Measurements from ENCODE around the gene TMEM59L.

Gene TMEM59L

DNA sequence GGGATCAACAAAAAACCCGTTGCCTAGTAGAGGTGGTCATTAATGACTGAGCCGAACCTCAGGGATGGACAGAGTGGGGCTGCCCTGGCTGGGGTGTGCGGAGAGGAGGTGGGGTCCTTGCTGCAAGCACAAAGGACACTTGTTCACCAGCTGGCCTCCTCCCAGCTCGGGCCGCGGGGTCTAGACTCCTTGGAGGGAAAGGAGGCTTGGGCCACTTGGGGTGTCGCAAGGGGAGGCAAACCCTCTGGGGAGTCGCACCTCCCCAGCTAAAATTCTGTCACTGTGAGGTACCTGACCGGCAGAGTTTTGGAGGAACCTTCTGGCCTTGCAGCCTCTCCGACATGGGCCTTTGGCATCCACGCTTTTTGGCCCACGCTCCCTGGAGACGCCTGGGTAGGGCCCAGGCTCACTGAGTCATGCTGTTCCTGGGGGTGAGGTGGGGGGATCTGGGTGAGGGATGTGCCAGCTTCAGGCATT is 32.4 kb downstream of the TMEM59L start:
- H3K27ac ChIP-seq (ENCODE audit: extremely low read depth, low read depth, low read length): no peak overlapping the region
- H3K4me3 ChIP-seq (ENCODE audit: low read depth, low read length): no peak overlapping the region
- no peaks in the 10 kb centered on the region for H3K9me3 ChIP-seq (ENCODE audit: control insufficient read depth, insufficient read depth, low read depth, low read length)
- no peaks in the 10 kb centered on the region for H3K4me1 ChIP-seq (ENCODE audit: control insufficient read depth, insufficient read depth, low read length)
- POLR2A ChIA-PET: interaction anchor here (0.6 kb wide), 1 partner anchor 17 kb away, joined by 3 read pairs; no protein-coding TSS in a partner anchor
- no peaks in the 10 kb centered on the region; a peak in 1 of 3 replicates for H3K36me3 ChIP-seq (ENCODE audit: control insufficient read depth in 2 of 2, insufficient read depth in 1 of 2, low read length in 2 of 2)
- TF ChIP-seq, protein P1, sequence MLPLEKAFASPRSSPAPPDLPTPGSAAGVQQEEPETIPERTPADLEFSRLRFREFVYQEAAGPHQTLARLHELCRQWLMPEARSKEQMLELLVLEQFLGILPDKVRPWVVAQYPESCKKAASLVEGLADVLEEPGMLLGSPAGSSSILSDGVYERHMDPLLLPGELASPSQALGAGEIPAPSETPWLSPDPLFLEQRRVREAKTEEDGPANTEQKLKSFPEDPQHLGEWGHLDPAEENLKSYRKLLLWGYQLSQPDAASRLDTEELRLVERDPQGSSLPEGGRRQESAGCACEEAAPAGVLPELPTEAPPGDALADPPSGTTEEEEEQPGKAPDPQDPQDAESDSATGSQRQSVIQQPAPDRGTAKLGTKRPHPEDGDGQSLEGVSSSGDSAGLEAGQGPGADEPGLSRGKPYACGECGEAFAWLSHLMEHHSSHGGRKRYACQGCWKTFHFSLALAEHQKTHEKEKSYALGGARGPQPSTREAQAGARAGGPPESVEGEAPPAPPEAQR (tag by site-specific recombination; IDR thresholded peaks at IDR 0.05): no peak
- peak; percentile 94 for TF ChIP-seq ZNF341 (tag by site-specific recombination; IDR thresholded peaks at IDR 0.05; ENCODE audit: low read depth)
- CTCF ChIA-PET: interaction anchor here (0.6 to 0.9 kb wide), 3 partner anchors 14 to 187 kb away, joined by 3 read pairs; no protein-coding TSS in a partner anchor

DNA sequence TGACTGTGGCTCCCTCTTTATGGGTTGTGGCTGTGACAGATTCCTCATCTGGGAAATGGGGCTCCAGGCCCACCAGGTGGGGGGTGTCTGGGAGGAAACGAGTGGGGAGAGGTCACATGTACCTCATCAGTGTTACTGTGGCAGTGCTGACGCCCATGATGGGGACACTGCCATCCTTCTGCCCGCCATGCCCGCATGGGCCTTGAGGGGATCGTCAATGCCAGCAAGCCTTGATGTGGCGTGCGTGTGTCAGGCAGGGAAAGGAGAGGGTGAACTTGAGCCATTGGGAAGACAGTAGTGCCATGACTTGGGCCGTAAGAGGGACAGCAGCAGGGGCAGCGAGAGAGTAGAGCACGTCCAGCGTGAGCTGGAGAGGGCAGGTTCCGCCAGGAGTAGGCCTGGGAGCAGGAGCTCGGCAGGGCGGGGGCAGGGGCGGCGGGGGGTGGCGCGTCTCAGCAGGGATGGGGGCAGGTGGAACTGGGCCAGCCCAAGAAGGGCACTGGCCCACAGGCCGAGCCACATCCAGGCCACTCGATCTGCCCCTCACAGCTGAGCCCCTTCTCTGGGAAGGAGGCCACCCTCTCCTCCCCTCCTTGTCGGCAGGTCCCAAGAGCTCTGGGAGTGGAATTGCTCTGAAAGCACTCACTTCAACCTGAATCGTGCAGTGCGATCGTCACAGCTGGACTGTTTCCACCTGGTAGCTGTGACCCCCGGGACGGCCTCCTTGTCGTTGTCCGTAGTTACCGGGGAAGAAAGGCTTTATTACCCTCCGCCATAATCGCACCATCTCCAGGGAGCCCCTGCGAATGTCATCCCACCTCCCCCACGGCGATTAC is 34.1 kb downstream of the TMEM59L start:
- no peak for TF ChIP-seq ZNF560 (tag by site-specific recombination; IDR thresholded peaks at IDR 0.05; ENCODE audit: borderline replicate concordance)
- TF ChIP-seq, protein P2, sequence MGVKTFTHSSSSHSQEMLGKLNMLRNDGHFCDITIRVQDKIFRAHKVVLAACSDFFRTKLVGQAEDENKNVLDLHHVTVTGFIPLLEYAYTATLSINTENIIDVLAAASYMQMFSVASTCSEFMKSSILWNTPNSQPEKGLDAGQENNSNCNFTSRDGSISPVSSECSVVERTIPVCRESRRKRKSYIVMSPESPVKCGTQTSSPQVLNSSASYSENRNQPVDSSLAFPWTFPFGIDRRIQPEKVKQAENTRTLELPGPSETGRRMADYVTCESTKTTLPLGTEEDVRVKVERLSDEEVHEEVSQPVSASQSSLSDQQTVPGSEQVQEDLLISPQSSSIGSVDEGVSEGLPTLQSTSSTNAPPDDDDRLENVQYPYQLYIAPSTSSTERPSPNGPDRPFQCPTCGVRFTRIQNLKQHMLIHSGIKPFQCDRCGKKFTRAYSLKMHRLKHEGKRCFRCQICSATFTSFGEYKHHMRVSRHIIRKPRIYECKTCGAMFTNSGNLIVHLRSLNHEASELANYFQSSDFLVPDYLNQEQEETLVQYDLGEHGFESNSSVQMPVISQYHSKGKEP (tag by site-specific recombination; IDR thresholded peaks at IDR 0.05): no peak
- TF ChIP-seq GLIS1 (tag by site-specific recombination; IDR thresholded peaks at IDR 0.05): peak; percentile 44; the same call in 1 of the 2 replicates
- TF ChIP-seq, protein P3, sequence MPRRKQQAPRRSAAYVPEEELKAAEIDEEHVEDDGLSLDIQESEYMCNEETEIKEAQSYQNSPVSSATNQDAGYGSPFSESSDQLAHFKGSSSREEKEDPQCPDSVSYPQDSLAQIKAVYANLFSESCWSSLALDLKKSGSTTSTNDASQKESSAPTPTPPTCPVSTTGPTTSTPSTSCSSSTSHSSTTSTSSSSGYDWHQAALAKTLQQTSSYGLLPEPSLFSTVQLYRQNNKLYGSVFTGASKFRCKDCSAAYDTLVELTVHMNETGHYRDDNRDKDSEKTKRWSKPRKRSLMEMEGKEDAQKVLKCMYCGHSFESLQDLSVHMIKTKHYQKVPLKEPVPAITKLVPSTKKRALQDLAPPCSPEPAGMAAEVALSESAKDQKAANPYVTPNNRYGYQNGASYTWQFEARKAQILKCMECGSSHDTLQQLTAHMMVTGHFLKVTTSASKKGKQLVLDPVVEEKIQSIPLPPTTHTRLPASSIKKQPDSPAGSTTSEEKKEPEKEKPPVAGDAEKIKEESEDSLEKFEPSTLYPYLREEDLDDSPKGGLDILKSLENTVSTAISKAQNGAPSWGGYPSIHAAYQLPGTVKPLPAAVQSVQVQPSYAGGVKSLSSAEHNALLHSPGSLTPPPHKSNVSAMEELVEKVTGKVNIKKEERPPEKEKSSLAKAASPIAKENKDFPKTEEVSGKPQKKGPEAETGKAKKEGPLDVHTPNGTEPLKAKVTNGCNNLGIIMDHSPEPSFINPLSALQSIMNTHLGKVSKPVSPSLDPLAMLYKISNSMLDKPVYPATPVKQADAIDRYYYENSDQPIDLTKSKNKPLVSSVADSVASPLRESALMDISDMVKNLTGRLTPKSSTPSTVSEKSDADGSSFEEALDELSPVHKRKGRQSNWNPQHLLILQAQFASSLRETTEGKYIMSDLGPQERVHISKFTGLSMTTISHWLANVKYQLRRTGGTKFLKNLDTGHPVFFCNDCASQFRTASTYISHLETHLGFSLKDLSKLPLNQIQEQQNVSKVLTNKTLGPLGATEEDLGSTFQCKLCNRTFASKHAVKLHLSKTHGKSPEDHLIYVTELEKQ (tag by site-specific recombination; IDR thresholded peaks at IDR 0.05; ENCODE audit: borderline replicate concordance): no peak
- TF ChIP-seq ZNF335 (tag by site-specific recombination; conservative IDR thresholded peaks at IDR 0.05): no peak
- TF ChIP-seq PRDM1 (tag by site-specific recombination; IDR thresholded peaks at IDR 0.05): no peak
- TF ChIP-seq ZIC2 (tag by site-specific recombination; IDR thresholded peaks at IDR 0.05): peak; percentile 42
- no peak for TF ChIP-seq ZNF426 (tag by site-specific recombination; IDR thresholded peaks at IDR 0.05)
- no peak for TF ChIP-seq ZNF324 (tag by site-specific recombination; IDR thresholded peaks at IDR 0.05)
- TF ChIP-seq IKZF3 (tag by site-specific recombination; IDR thresholded peaks at IDR 0.05): no peak
- TF ChIP-seq ZNF140 (tag by site-specific recombination; IDR thresholded peaks at IDR 0.05): 0 out of 2 replicates have a peak, but pooled peaks have one; percentile 10
- Histone ChIP-seq H3K4me1 (ENCODE audit: control insufficient read depth, insufficient read depth, low read length) (no peaks in the 10 kb centered on the region), H3K4me3 (ENCODE audit: low read depth, low read length) (no peak overlapping the region), H3K36me3 (ENCODE audit: control insufficient read depth in 2 of 2, insufficient read depth in 1 of 2, low read length in 2 of 2) (no peaks in the 10 kb centered on the region), H3K9me3 (ENCODE audit: control insufficient read depth, insufficient read depth, low read depth, low read length) (no peaks in the 10 kb centered on the region), H3K27ac (ENCODE audit: extremely low read depth, low read depth, low read length) (no peak overlapping the region)
- ChIA-PET POLR2A (no interaction called here), CTCF (no interaction called here)

DNA sequence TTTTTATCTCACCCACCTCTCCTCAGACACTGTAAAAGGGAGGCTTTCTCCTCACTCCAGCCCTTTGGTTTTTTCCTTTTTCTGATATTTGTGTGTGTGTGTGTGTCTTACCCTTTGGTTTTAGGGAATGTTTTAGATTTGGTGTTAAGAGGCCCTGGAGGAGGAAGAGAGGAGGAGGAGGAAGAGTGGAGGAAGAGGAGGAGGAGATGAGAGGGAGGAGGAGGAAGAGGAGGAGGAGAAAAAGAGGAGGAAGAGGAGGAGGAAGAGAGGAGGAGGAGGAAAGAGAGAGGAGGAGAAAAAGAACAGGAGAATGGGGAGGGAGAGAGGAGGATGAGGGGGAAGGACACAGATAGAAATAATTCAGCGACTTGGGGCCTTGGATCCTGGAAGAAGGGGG is 34.7 kb downstream of the TMEM59L start:
- Histone ChIP-seq H3K4me3 (ENCODE audit: low read depth, low read length) (no peak overlapping the region), H3K4me1 (ENCODE audit: control insufficient read depth, insufficient read depth, low read length) (no peaks in the 10 kb centered on the region), H3K36me3 (ENCODE audit: control insufficient read depth in 2 of 2, insufficient read depth in 1 of 2, low read length in 2 of 2) (no peaks in the 10 kb centered on the region), H3K27ac (ENCODE audit: extremely low read depth, low read depth, low read length) (no peak overlapping the region), H3K9me3 (ENCODE audit: control insufficient read depth, insufficient read depth, low read depth, low read length) (no peaks in the 10 kb centered on the region)
- POLR2A ChIA-PET: no interaction called here
- CTCF ChIA-PET: no interaction called here
- TF ChIP-seq PRDM1 (tag by site-specific recombination; IDR thresholded peaks at IDR 0.05) (peak; percentile 48; the same call in 1 of the 2 replicates), EGR2 (tag by site-specific recombination; IDR thresholded peaks at IDR 0.05; ENCODE audit: low read depth) (peak; percentile 99), ZNF366 (tag by site-specific recombination; conservative IDR thresholded peaks at IDR 0.05) (peak; percentile 86), ZFHX2 (tag by site-specific recombination; conservative IDR thresholded peaks at IDR 0.05) (peak; percentile 96), IKZF3 (tag by site-specific recombination; IDR thresholded peaks at IDR 0.05) (no peak), ZNF157 (tag by site-specific recombination; IDR thresholded peaks at IDR 0.05) (no peak)
- TF ChIP-seq, protein P4, sequence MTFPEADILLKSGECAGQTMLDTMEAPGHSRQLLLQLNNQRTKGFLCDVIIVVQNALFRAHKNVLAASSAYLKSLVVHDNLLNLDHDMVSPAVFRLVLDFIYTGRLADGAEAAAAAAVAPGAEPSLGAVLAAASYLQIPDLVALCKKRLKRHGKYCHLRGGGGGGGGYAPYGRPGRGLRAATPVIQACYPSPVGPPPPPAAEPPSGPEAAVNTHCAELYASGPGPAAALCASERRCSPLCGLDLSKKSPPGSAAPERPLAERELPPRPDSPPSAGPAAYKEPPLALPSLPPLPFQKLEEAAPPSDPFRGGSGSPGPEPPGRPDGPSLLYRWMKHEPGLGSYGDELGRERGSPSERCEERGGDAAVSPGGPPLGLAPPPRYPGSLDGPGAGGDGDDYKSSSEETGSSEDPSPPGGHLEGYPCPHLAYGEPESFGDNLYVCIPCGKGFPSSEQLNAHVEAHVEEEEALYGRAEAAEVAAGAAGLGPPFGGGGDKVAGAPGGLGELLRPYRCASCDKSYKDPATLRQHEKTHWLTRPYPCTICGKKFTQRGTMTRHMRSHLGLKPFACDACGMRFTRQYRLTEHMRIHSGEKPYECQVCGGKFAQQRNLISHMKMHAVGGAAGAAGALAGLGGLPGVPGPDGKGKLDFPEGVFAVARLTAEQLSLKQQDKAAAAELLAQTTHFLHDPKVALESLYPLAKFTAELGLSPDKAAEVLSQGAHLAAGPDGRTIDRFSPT (tag by site-specific recombination; IDR thresholded peaks at IDR 0.05): no peak
- TF ChIP-seq, protein P5, sequence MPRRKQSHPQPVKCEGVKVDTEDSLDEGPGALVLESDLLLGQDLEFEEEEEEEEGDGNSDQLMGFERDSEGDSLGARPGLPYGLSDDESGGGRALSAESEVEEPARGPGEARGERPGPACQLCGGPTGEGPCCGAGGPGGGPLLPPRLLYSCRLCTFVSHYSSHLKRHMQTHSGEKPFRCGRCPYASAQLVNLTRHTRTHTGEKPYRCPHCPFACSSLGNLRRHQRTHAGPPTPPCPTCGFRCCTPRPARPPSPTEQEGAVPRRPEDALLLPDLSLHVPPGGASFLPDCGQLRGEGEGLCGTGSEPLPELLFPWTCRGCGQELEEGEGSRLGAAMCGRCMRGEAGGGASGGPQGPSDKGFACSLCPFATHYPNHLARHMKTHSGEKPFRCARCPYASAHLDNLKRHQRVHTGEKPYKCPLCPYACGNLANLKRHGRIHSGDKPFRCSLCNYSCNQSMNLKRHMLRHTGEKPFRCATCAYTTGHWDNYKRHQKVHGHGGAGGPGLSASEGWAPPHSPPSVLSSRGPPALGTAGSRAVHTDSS (tag by site-specific recombination; IDR thresholded peaks at IDR 0.05): peak; percentile 93
